Liver (tissue), 3 donors: ENCODE results near the gene PTPN12.
"Not testable (repeated sequence)": the region's sequence is repeated elsewhere in the genome, so short reads cannot be mapped to it uniquely, and the experiment has no call there.

Source experiments
- GABPA ChIP-seq, 2 donors: IDR thresholded peaks in 1 of 2; conservative IDR thresholded peaks in 1 of 2; 2 replicates each; pipeline ENCODE4 v1.6.1; 2016; ENCODE audit warnings: antibody characterized with exemption in 2 of 2, mild to moderate bottlenecking in 1 of 2, moderate library complexity in 1 of 2
- NR2F2 ChIP-seq: IDR thresholded peaks from 2 replicates; pipeline ENCODE4 v1.6.1; 2016; ENCODE audit warnings: antibody characterized with exemption
- TAF1 ChIP-seq: conservative IDR thresholded peaks from 2 replicates; pipeline ENCODE4 v1.6.1; 2016; ENCODE audit warnings: antibody characterized with exemption, mild to moderate bottlenecking
- TF ChIP-seq, protein P1 (sequence below): fragments of 150-350 bp; IDR thresholded peaks from 2 replicates; pipeline ENCODE4 v1.5.1; 2017; ENCODE audit warnings: improper control_type of control experiment, low read depth, low read length; ENCODE audit not compliant: missing input control
- TF ChIP-seq, protein P2 (sequence below): IDR thresholded peaks from 2 replicates; pipeline ENCODE4 v1.6.1; 2016; ENCODE audit warnings: antibody characterized with exemption, mild to moderate bottlenecking
- donor health status: healthy.
- donor health status: healthy.

DNA sequence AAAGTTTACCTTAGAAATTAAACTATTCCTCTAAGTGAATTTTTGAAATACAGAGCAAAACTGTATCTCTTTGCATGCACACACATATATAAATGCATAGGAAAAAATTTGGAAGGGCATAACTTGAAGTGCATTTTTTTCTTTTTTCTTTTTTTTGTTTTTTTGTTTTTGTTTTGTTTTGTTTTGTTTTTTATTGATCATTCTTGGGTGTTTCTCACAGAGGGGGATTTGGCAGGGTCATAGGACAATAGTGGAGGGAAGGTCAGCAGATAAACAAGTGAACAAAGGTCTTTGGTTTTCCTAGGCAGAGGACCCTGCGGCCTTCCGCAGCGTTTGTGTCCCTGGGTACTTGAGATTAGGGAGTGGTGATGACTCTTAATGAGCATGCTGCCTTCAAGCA is 4.4 kb upstream of the PTPN12 start:
- TF ChIP-seq, protein P1, sequence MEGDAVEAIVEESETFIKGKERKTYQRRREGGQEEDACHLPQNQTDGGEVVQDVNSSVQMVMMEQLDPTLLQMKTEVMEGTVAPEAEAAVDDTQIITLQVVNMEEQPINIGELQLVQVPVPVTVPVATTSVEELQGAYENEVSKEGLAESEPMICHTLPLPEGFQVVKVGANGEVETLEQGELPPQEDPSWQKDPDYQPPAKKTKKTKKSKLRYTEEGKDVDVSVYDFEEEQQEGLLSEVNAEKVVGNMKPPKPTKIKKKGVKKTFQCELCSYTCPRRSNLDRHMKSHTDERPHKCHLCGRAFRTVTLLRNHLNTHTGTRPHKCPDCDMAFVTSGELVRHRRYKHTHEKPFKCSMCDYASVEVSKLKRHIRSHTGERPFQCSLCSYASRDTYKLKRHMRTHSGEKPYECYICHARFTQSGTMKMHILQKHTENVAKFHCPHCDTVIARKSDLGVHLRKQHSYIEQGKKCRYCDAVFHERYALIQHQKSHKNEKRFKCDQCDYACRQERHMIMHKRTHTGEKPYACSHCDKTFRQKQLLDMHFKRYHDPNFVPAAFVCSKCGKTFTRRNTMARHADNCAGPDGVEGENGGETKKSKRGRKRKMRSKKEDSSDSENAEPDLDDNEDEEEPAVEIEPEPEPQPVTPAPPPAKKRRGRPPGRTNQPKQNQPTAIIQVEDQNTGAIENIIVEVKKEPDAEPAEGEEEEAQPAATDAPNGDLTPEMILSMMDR: not testable (repeated sequence)
- TF ChIP-seq, protein P2, sequence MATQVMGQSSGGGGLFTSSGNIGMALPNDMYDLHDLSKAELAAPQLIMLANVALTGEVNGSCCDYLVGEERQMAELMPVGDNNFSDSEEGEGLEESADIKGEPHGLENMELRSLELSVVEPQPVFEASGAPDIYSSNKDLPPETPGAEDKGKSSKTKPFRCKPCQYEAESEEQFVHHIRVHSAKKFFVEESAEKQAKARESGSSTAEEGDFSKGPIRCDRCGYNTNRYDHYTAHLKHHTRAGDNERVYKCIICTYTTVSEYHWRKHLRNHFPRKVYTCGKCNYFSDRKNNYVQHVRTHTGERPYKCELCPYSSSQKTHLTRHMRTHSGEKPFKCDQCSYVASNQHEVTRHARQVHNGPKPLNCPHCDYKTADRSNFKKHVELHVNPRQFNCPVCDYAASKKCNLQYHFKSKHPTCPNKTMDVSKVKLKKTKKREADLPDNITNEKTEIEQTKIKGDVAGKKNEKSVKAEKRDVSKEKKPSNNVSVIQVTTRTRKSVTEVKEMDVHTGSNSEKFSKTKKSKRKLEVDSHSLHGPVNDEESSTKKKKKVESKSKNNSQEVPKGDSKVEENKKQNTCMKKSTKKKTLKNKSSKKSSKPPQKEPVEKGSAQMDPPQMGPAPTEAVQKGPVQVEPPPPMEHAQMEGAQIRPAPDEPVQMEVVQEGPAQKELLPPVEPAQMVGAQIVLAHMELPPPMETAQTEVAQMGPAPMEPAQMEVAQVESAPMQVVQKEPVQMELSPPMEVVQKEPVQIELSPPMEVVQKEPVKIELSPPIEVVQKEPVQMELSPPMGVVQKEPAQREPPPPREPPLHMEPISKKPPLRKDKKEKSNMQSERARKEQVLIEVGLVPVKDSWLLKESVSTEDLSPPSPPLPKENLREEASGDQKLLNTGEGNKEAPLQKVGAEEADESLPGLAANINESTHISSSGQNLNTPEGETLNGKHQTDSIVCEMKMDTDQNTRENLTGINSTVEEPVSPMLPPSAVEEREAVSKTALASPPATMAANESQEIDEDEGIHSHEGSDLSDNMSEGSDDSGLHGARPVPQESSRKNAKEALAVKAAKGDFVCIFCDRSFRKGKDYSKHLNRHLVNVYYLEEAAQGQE: not testable (repeated sequence)
- TF ChIP-seq GABPA (IDR thresholded peaks at IDR 0.05 in 1 of 2, conservative IDR thresholded peaks at IDR 0.05 in 1 of 2); NR2F2; TAF1: not testable (repeated sequence)
